GM19043 (cell line): ENCODE results near the gene BICRAL.

ENCODE experiments used
- ATAC-seq: cut with Tn5 transposase; IDR thresholded peaks from one replicate; pipeline ENCODE4 v1.9.1; 2021; ENCODE audit warnings: low read depth; ENCODE audit not compliant: unreplicated experiment

BICRAL gene

GRCh38 chr6:42761287-42762067 lies 20.4 kb upstream of the BICRAL start:
- ATAC-seq: no peak

DNA sequence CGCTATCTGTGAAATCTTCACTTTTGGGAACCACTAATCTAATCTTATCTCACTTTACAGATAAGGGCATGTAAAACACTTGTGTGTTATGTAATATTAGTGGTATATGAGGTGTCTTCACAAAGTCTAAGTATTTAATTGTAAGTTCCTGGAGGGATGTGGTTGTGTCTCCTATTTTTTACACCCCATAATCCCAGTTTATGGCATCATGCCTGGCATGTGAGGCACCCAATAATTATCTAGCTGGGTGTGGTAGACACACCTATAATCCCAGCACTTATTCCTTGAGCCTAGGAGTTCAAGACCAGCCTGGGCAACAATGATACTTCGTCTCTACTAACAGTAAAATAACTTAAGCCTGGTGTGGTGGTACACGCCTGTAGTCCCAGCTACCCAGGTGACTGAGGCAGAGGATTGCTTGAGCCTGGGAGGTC lies 19.4 kb upstream of the BICRAL start:
- no peak for ATAC-seq

GRCh38 chr6:42762950-42763349 lies 18.9 kb upstream of the BICRAL start:
- ATAC-seq: no peak

- no peak for ATAC-seq
These were observed 16.8 kb upstream of the BICRAL start for GRCh38 chr6:42764911-42765648.

DNA sequence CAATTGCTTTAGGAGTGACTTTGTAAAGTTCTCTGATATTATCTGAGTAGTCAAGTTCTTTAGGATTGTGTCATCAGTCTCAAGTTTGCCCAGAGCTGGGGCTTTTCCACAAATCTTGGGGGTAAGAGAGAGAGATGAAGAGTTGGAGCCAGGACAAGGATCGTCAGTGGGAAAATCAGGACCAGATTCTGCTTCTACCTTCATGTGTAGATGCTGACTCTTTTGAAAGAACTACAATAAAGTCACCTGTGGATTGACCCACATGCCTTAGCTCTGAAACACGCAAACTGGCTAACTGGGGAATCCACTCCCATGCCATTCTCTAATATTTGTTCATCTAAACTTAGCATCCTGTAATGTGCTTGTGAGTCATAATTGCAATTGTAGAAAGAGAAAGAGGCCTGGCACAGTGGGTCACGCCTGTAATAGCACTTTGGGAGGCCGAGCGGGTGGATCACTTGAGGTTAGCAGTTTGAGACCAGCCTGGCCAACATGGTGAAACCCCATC lies 15.6 kb upstream of the BICRAL start:
- ATAC-seq: no peak

DNA sequence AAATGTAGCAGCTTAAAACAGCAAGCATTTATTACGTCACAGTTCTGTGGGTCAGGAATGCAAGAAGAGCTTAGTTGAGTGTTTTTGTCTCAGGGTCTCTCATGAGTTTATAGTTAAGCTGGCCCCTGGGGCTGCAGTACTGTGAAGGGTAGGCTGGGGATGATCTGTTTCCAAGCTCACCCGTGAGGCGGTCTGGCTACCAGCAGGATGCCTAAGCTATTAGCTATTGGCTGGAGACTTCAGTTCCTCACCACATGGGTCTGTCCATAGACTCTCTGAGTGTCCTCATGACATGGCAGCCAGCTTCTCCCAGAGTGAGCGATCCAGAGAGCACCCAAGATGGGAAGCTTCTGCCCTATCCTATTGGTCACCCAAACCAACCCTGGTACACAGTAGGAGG lies 12.8 kb upstream of the BICRAL start:
- ATAC-seq: no peak

DNA sequence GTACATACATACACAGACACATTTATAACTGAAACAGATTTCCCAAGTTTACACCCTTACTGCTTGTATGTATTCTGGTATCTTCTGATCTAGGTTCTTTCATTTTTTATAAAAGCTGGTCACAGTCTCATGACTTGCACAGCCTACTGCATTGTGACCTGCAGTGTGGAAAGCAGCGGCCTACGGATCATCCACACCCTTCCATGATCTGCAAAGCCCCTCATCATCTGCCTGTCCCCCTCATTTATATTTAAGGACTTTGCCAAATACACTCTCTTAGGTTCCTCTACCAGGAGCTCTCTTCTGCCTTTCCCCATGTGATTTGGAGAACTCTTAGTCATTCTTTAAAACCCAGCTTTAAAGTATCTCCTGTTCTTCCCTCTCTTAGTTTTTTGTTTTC lies 12.0 kb upstream of the BICRAL start:
- no peak for ATAC-seq

DNA sequence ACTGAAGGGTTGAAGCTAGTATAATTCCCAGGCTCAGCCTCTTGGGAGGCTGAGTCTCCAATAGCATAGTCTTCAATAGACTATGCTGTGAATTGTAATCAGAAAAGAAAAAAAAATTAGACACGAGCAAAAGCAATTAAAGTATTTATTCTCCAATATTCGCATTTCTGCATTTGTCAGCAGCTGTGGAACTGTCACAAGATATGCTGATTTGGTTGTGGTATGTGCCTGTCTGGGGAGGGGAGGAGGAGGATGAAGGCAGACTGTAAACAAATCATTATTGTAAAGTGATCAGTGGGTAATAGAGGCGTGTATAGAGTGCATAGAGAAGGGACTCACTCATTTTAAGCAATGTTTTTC lies 10.1 kb upstream of the BICRAL start:
- ATAC-seq: no peak

DNA sequence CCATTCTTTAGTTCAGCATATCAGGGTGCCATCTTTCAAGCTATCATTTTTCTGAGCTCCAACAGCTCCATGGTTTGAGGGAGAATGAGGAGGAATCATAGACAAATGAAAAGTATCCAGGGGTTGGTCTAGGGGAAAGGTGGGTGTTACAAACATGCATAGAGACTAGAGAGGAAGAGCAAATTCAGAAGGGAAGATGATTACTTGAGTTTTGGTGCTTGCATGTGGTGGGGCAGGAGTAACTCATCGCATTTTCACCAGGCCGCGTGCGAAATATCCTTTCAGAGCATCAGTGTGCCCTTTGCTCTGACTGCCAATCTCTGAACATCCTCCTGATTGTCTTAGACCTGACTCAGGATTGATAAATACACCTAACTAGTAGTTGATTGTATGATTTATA lies 7.7 kb upstream of the BICRAL start:
- ATAC-seq: no peak

DNA sequence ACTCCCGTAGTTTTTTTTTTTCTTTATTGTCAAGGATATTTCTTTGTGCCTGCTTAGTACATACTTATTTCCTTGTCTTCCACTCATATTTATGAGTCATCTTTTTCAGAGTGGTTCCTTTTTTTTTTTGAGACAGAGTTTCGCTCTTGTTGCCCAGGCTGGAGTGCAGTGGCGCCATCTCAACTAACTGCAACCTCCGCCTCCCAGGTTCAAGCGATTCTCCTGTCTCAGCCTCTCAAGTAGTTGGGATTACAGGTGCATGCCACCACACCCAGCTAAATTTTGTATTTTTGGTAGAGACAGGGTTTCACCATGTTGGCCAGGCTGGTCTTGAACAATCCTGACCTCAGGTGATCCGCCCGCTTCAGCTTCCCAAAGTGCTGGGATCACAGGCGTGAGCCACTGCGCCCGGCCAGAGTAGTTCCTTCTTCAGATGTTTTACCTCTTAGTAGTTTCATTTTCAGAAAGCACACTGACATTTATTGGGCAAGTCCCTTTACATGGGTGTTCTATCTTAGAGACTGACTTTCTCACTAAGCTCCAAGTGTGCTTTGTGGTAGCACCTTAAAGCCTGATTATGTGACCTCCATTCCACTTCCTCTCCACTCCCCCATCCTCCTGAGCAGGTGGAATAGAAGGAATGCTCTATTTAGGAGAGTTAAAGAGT lies 6.9 kb upstream of the BICRAL start:
- peak; percentile 41 for ATAC-seq

- ATAC-seq: no peak
These were observed 4.6 kb upstream of the BICRAL start for GRCh38 chr6:42777126-42777822.

- no peak for ATAC-seq
These were observed 3.7 kb upstream of the BICRAL start for GRCh38 chr6:42778122-42778521.

GRCh38 chr6:42779521-42779920 lies 2.3 kb upstream of the BICRAL start:
- ATAC-seq: no peak

GRCh38 chr6:42781546-42781795 lies 381 bp upstream of the BICRAL start:
- no peak for ATAC-seq

DNA sequence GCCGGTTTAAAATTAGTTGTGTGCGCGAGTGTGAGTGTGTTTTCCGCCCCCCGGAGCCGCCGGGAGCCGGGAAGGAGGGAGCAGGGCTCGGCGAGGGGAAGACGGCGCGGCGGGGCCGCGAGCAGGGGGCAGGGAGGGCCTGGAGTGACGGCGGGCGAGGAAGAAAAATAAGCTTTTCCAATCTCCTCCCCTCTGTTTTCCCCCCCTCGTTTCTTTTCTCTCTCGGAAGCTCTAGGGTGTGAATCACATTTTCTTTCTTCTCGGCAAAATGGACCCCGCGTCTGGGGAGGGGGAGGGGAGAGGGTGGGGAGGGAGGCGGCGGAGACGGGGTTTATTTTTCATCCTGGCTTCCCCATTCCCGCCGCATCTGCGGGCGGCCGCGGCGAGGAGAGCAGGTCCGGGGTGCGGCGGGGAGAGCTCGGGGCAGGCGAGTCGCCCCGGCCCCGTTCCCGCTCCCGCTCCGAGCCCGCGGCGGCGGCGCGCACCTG lies 881 bp downstream of the BICRAL start:
- ATAC-seq: no peak

DNA sequence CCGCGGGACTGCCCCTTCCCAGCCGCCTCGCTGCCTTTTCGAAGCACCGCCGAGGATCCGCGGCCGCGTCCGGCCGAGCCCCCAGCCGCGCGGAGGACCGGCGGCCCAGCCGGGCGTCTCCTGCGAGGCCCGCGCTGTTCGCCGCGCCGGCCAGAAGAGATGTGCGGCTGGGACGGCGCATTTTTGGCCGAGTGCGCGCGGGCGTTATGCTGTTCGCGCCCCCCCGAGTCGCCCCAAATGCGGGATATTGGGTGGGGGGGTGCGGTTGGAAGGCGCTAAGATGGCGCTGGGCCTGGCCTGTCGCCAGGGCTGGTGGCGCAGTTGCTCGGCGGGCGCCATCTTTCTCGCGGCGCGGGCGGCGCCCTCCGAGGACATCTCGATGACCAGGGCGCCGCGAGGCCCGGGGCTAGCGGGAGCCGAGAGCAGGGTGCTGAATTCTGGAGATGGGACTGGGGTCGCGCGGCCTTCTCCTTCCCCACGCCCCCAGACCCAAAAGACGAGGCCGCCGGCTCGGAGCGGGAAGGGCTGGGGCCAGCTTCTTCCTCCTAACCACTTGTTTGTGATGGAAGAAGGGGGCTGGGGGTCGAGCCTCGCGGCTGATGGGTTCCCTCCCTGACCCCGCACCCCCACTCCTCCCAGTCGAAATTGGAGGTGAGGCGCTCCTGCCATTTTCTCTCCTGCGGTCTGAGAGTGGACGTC lies 1.5 kb downstream of the BICRAL start:
- ATAC-seq: no peak

DNA sequence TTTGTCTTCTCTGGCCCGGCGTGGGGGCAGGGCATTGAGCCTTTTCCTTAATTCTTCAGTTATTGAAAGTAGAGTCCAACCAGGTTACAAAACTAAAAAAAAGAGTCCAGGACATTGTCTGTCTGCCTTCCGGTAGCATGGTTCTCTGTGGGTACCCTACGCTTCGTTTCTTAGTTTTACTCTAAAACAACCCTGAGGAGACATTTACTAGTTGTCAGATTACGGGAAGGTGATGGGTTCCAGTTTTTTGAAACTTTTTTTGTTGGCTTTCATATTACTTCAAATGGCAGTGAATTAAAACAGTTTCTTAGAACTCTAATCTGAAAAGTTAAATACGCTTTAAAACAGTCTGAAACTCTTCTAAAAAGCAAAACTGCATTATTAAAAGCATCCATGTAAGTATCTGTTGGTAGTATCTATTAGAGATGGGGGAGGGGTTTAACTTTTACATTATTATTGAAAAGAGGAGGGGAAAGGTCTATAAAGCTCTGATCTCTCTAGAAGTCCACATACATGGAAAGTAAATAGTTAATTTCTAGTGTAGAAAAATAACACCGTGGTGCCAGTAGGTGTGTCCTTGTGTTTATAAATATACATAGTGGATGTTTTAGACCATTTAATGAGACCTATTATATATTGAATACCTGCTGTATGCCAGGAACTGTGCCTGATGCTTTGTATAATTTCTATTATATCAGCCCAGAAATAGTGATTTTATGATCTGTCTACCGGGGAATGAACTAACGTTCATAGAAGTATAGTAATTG lies 2.2 kb downstream of the BICRAL start:
- ATAC-seq: no peak

DNA sequence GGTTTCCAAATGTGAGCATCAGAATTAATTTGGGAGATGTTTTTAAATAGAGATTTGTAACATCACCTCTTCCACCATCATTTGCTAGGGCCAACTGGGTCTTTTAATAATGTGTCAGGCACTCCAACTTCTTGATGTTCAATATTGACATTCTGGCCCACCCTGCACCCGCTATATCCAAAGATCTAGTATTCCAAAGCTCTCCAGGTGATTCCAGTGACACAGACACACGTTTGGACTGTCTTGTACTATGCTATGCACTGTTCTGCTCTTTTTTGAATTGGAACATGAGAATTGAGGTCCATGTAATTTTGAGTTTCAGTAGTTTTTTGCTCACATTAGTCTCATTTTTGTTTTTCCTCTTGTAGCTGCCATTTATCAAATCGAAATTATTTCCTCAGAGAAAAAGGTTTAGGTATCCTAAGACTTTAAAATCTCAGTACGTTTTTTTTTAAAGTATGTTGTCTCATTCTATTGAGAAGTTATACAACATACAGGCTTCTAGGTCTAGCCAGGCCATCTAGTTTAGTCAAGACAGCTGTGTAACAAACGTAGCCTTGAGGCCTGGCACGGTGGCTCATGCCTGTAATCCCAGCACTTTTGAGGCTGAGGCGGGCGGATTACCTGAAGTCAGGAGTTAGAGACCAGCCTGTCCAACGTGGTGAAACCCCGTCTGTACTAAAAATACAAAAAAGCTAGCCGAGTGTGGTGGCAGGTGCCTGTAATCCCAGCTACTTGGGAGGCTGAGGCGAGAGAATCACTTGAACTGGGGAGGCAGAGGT lies 3.1 kb downstream of the BICRAL start:
- no peak for ATAC-seq

DNA sequence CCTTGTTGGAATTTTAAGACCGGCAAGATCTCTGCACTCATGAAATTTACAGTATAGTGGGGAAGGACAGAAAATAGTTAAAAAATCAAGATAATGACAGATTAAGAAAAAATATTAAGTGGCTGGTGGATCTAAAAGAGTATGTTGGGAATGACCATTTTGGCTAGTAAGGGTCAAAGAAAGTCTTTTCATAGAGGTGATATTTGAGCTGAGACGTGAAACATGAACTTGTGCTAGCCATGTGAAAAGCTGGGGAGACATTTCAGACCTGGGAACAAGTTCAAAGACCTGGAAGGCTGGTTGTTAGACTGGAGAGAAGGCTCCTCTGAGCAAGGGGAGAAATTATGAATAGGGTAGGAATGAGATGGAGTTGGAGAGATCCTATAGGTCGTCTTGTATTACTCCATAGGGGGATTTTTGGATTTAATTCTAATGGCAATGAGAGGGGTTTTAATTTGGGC lies 4.7 kb downstream of the BICRAL start:
- ATAC-seq: no peak
